Colonic mucosa (tissue), 4 donors: Measurements from ENCODE around the gene BNIP2. TPM values are rescaled to one million over a fixed set of nuclear protein-coding genes. Genes with fewer than 3 reads are reported as not detected.

ENCODE experiments used
- DNase-seq: peaks from one replicate; pipeline ENCODE4 v3.0.0-alpha.2; 2020
- H3K27ac ChIP-seq: fragments of 200-600 bp; one replicate; pipeline ENCODE4 v1.8.0; 2021
- H3K27me3 ChIP-seq: fragments of 200-600 bp; one replicate; pipeline ENCODE4 v1.8.0; 2021
- H3K36me3 ChIP-seq: fragments of 200-600 bp; one replicate; pipeline ENCODE4 v1.8.0; 2021
- H3K4me1 ChIP-seq: fragments of 200-600 bp; one replicate; pipeline ENCODE4 v1.8.0; 2021; ENCODE audit warnings: mild to moderate bottlenecking
- H3K4me3 ChIP-seq: fragments of 200-600 bp; one replicate; pipeline ENCODE4 v1.8.0; 2021
- H3K9ac ChIP-seq, 2 donors: one replicate each; pipeline ENCODE4 v1.7.0; 2013; ENCODE audit warnings: control low read depth in 2 of 2, low read depth in 2 of 2, low read length in 2 of 2
- H3K9me3 ChIP-seq: fragments of 200-600 bp; one replicate; pipeline ENCODE4 v1.8.0; 2021
- intact Hi-C: fragments of 100-400 bp; cut with DNase I; formaldehyde crosslinking; loops from one replicate; pipeline ENCODE4 v1.14.1; 2022
- total RNA-seq, 2 donors: library from RNA; stranded (reverse); fragmentation: NEBNext Ultra II Directional in 1 of 2; extraction: Animal tissue kit (Norgen Biotek cat#: 25700) in 1 of 2; gene quantifications; one replicate each; pipeline ENCODE4 v1.2.1, GENCODE V29; 2021
- TF ChIP-seq, protein P1 (sequence below): fragments of 200-600 bp; IDR thresholded peaks from one replicate; pipeline ENCODE4 v1.8.0; 2022; ENCODE audit warnings: antibody characterized with exemption, mild to moderate bottlenecking
- donor health status: healthy.
- donor health status: DM: no; HTN: no; CAD: no.
- donor health status: DM: no; HTN: no; CAD: no.

The BNIP2 gene
- total RNA-seq, 2 donors from 2014 or later: 30.1 to 56.1 TPM

DNA sequence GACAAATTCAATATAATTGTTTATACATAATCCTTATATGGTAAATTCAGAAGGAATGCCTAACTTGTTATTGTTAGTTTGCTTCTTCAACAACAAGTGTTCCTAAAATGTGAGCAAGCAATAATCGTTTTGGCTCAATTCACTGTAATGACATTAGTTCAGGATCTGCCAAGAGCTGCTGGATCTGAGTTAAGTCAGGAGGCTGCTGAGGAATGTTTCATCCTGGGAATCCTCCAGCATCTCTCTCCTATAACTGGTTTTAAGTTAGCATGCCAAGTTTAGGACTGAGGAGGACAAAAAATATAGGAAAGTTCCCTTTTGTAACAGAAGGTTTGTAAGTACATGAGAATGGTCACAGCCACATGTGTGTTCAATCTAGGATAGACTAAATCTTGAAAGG lies 26.9 kb downstream of the BNIP2 start:
- H3K27me3 ChIP-seq: no peaks in the 10 kb centered on the region
- no peaks in the 10 kb centered on the region for H3K4me1 ChIP-seq
- intact Hi-C loops: no loop called here
- TF ChIP-seq, protein P1, sequence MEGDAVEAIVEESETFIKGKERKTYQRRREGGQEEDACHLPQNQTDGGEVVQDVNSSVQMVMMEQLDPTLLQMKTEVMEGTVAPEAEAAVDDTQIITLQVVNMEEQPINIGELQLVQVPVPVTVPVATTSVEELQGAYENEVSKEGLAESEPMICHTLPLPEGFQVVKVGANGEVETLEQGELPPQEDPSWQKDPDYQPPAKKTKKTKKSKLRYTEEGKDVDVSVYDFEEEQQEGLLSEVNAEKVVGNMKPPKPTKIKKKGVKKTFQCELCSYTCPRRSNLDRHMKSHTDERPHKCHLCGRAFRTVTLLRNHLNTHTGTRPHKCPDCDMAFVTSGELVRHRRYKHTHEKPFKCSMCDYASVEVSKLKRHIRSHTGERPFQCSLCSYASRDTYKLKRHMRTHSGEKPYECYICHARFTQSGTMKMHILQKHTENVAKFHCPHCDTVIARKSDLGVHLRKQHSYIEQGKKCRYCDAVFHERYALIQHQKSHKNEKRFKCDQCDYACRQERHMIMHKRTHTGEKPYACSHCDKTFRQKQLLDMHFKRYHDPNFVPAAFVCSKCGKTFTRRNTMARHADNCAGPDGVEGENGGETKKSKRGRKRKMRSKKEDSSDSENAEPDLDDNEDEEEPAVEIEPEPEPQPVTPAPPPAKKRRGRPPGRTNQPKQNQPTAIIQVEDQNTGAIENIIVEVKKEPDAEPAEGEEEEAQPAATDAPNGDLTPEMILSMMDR: no peak
- no peak overlapping the region for H3K4me3 ChIP-seq
- no peaks in the 10 kb centered on the region for H3K9me3 ChIP-seq
- no peak overlapping the region for H3K27ac ChIP-seq
- no peak for DNase-seq
- no peak overlapping the region for H3K9ac ChIP-seq
- H3K36me3 ChIP-seq: peaks cover 7% of the 10 kb centered on the region

DNA sequence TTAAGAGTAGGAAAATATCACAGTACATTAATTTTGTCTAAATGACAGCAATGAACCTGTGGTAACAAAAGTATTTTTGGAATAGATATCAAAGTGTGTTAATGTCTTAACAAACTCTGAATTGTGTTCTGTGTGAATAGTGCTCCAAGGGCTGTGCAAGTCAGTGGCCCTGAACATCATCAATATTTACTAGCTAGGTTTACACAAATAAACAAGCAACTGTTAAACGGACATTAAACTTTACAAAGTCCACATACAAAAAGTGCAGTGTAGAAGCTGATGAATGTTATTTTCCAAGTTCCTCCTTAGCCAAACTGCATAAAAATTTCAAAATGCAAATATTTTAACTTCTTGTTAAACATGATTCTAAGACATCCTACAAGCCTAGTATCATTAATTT lies 29.8 kb downstream of the BNIP2 start:
- no peaks in the 10 kb centered on the region for H3K9me3 ChIP-seq
- no peak overlapping the region for H3K9ac ChIP-seq
- DNase-seq: no peak
- no peaks in the 10 kb centered on the region for H3K36me3 ChIP-seq
- H3K27me3 ChIP-seq: no peaks in the 10 kb centered on the region
- intact Hi-C loops: no loop called here
- H3K4me3 ChIP-seq: no peak overlapping the region
- TF ChIP-seq, protein P1: no peak
- no peak overlapping the region for H3K27ac ChIP-seq
- H3K4me1 ChIP-seq: peaks cover 7% of the 10 kb centered on the region

DNA sequence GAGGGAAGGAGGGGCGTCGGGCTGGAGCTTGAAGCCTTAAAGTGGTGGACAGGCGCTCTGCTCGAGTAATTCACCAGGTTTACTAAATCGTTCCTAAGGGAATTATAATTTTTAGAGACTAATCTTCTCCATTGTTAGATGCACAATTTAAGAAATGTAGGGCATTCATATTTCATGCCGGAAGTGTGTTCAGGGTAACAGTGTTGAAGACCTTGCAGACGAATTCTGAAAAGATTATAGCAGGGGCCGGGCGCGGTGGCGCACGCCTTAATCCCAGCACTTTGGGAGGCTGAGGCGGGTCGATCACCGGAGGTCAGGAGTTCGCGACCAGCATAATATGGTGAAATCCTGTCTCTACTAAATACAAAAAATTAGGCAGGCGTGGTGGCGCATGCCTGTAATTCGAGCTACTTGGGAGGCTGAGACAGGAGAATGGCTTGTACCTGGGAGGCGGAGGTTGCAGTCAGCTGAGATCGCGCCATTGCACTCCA lies 31.4 kb downstream of the BNIP2 start:
- Histone ChIP-seq H3K4me3 (peak overlapping the region; percentile 93), H3K27ac (peak overlapping the region; percentile 84), H3K9ac (peak overlapping the region in 1 of 2 donors; percentile 88), H3K27me3 (no peaks in the 10 kb centered on the region), H3K36me3 (no peaks in the 10 kb centered on the region), H3K4me1 (peaks cover 7% of the 10 kb centered on the region), H3K9me3 (no peaks in the 10 kb centered on the region)
- TF ChIP-seq, protein P1: no peak
- intact Hi-C loops: no loop called here
- DNase-seq: peak; percentile 30

DNA sequence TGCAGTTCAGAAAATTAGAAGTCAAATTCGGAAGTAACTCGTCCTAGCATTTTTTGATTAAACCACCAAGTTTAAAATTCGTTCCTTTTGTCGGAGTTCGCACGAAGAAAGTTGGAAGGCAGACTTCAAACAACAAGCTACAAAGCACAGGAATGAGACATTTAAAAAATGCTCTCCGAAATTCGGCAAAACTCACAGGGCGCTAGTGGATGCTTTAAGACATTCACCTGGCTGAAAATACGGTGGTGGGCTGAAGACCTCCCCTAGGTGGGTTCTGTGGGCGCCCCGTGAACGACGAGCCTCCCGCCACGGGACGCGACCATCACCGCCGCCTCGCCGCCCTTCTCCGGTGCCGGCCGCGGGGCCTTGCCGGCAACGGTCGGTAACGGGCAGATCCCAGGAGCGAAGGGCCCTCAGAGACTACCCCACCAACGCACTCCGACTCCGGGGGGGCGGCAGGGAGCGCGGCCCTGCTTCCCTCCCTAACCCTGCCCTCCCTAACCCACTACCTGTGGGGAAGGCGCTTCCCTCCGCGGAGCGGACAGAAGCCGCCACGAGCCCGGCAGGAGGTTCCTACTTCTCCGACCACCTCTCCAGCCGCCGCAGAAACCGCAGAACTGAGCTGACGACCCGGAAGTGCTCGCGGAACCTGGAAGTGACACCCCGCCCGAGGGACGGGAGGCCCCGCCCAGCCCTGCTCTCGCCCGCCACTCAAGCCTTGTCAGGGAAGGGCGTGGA lies 32.1 kb downstream of the BNIP2 start, which contains the start of gene GTF2A2:
Gene GTF2A2 (minus strand): TSS at position 619 of the 738 bp plus-strand sequence. CDS start 5,238 bp downstream, outside the sequence.
- Histone ChIP-seq H3K9ac (peak within 1 kb of the TSS; percentile 72 to 88), H3K36me3 (no peaks in the 10 kb centered on the region), H3K27ac (peak within 1 kb of the TSS; percentile 84), H3K4me3 (peak within 1 kb of the TSS; percentile 93), H3K9me3 (no peaks in the 10 kb centered on the region), H3K4me1 (peaks cover 7% of the 10 kb centered on the region), H3K27me3 (no peaks in the 10 kb centered on the region)
- intact Hi-C loops: no loop called here
- TF ChIP-seq, protein P1: no peak
- DNase-seq: peak; percentile 97

DNA sequence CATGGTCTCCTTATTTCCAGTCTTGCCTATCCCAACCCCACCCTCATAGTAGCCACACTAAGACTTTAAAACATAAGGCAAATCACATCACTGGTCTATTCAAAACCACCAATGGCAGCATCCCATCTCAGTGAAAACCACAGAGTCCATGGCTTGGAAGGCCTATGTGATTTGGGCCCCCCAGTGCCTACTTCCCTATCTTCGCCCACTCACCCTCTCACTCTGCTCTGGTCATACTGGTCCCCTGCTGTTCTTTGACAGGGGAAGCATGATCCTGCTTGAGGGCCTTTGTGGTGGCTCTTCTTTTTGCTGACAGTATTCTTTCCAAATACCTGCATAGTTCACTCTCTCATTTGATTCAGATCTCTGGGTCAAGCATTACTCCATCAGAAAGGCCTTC lies 35.1 kb downstream of the BNIP2 start:
- Histone ChIP-seq H3K27me3 (no peaks in the 10 kb centered on the region), H3K36me3 (no peaks in the 10 kb centered on the region), H3K4me1 (peaks cover 7% of the 10 kb centered on the region), H3K27ac (no peak overlapping the region), H3K9me3 (no peaks in the 10 kb centered on the region), H3K4me3 (no peak overlapping the region), H3K9ac (no peak overlapping the region)
- intact Hi-C loops: no loop called here
- TF ChIP-seq, protein P1: no peak
- no peak for DNase-seq
